ENCODE measurements around the gene NLGN1. TPM values are rescaled to one million over a fixed set of nuclear protein-coding genes. Genes with fewer than 3 reads are reported as not detected.

Gene NLGN1
- total RNA-seq, 1 experiment from 2014 or later: not detected

DNA sequence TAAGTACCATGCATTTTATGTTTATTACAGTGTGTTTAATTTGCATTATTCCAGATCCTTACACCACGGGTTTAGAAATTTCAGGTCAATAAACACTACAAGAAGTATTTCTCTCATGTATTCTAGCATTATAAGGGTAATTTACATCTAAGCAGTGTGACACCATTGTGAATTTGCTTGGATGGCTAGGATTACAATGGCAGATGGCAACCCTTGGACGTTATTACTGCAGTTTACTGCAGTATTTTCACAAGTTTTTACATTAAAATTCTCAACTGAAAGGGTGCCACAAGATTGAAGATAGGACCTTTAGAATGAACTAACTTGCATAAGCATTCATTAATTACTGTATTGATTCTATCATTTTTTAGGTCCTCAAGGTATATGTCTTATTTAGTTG lies 538.8 kb downstream of the NLGN1 start:
- DNase-seq (ENCODE audit: unreplicated experiment): no peak
- ChIA-PET POLR2A (no interaction called here), CTCF (interaction anchor here (0.6 kb wide), 1 partner anchor 382 kb away, joined by 3 read pairs; no protein-coding TSS in a partner anchor)
- Mint-ChIP-seq H3K9me3 (ENCODE audit: unreplicated experiment) (no peaks in the 10 kb centered on the region), H3K36me3 (ENCODE audit: insufficient read depth, unreplicated experiment) (no peaks in the 10 kb centered on the region), H3K4me1 (ENCODE audit: insufficient read depth, unreplicated experiment) (peaks cover 6% of the 10 kb centered on the region), H3K27me3 (ENCODE audit: insufficient read depth, unreplicated experiment) (no peaks in the 10 kb centered on the region), H3K4me3 (ENCODE audit: unreplicated experiment) (no peak overlapping the region), H3K27ac (ENCODE audit: low read depth, unreplicated experiment) (no peak overlapping the region)
- TF ChIP-seq, protein P1, sequence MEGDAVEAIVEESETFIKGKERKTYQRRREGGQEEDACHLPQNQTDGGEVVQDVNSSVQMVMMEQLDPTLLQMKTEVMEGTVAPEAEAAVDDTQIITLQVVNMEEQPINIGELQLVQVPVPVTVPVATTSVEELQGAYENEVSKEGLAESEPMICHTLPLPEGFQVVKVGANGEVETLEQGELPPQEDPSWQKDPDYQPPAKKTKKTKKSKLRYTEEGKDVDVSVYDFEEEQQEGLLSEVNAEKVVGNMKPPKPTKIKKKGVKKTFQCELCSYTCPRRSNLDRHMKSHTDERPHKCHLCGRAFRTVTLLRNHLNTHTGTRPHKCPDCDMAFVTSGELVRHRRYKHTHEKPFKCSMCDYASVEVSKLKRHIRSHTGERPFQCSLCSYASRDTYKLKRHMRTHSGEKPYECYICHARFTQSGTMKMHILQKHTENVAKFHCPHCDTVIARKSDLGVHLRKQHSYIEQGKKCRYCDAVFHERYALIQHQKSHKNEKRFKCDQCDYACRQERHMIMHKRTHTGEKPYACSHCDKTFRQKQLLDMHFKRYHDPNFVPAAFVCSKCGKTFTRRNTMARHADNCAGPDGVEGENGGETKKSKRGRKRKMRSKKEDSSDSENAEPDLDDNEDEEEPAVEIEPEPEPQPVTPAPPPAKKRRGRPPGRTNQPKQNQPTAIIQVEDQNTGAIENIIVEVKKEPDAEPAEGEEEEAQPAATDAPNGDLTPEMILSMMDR (IDR thresholded peaks at IDR 0.05; ENCODE audit: unreplicated experiment): no peak
- intact Hi-C loops (cut with micrococcal nuclease): no loop called here
- BruUV-seq (replicated peaks): no TSS peak

DNA sequence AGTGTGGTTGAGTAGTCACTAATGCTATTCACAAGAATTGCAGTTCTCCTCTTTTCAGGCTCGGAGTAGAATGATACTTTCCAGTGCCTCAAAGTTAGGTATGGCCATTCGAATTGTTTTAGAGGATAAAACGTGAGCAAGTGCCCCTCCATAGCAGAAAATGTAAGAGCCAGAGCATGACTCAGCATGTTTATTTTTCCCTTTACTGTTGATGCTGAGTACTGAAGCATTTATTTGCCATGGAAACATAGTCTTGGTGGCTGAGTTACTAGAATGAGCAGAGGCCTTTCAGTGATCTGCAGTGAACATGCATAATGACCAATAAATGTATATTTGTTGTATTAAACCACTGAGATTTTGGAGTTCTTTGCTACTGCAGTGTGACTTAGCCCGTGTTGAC lies 540.6 kb downstream of the NLGN1 start:
- POLR2A ChIA-PET: interaction anchor here (0.6 kb wide), 1 partner anchor 134 kb away, joined by 3 read pairs; no protein-coding TSS in a partner anchor
- TF ChIP-seq, protein P1 (IDR thresholded peaks at IDR 0.05; ENCODE audit: unreplicated experiment): no peak
- Mint-ChIP-seq H3K36me3 (ENCODE audit: insufficient read depth, unreplicated experiment) (no peaks in the 10 kb centered on the region), H3K9me3 (ENCODE audit: unreplicated experiment) (no peaks in the 10 kb centered on the region), H3K4me1 (ENCODE audit: insufficient read depth, unreplicated experiment) (peaks cover under 1% of the 10 kb centered on the region), H3K27ac (ENCODE audit: low read depth, unreplicated experiment) (no peak overlapping the region), H3K4me3 (ENCODE audit: unreplicated experiment) (no peak overlapping the region), H3K27me3 (ENCODE audit: insufficient read depth, unreplicated experiment) (no peaks in the 10 kb centered on the region)
- intact Hi-C loops (cut with micrococcal nuclease): no loop called here
- no TSS peak for BruUV-seq (replicated peaks)
- CTCF ChIA-PET: no interaction called here
- DNase-seq (ENCODE audit: unreplicated experiment): peak; percentile 17

DNA sequence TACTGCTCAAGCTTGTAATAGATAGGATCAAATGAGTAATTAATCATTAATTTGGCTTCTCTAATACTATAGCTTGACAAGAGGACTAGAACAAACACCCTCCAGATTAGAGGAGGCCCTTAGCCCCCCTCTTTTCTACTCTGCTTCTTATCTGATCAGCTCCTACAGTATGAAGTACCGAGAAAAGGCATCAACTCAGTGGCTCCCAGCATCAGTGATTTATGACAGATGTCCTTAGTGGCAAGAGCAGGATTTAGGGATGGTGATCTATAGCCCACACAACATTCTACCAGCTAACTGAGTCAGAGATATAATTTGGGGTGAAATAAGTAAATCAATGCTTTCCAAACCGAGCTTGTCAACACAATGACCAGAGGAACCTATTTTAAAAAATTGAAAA lies 541.1 kb downstream of the NLGN1 start:
- TF ChIP-seq, protein P1 (IDR thresholded peaks at IDR 0.05; ENCODE audit: unreplicated experiment): no peak
- Mint-ChIP-seq H3K27ac (ENCODE audit: low read depth, unreplicated experiment) (no peak overlapping the region), H3K27me3 (ENCODE audit: insufficient read depth, unreplicated experiment) (no peaks in the 10 kb centered on the region), H3K9me3 (ENCODE audit: unreplicated experiment) (no peaks in the 10 kb centered on the region), H3K4me3 (ENCODE audit: unreplicated experiment) (no peak overlapping the region), H3K4me1 (ENCODE audit: insufficient read depth, unreplicated experiment) (no peaks in the 10 kb centered on the region), H3K36me3 (ENCODE audit: insufficient read depth, unreplicated experiment) (no peaks in the 10 kb centered on the region)
- BruUV-seq (replicated peaks): no TSS peak
- intact Hi-C loops (cut with micrococcal nuclease): no loop called here
- ChIA-PET CTCF (interaction anchor here (0.8 kb wide), 1 partner anchor 80 kb away, joined by 5 read pairs; no protein-coding TSS in a partner anchor), POLR2A (interaction anchor here (0.6 to 0.8 kb wide), 2 partner anchors 16 to 135 kb away, joined by 3 to 5 read pairs; no protein-coding TSS in a partner anchor)
- no peak for DNase-seq (ENCODE audit: unreplicated experiment)

DNA sequence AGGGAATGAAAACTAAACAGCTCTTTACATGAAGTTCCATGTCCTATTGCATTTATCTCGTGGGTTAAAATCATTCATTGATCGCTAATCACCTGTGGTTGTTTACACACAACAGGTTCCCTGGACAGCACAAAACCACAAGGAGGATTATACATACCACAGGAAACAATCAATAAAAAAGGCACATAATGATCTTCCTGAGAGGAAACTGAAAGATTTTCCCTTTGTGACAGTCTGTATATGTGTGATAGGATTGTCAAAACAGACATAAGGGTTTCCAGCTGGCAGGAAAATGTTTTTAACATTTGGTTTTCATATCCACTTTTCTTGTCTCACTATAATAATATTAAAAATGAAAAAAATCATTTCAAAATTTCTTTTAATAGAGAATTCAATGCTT lies 541.8 kb downstream of the NLGN1 start:
- intact Hi-C loops (cut with micrococcal nuclease): no loop called here
- ChIA-PET CTCF (interaction anchor here (0.5 to 0.8 kb wide), 3 partner anchors 24 to 210 kb away, joined by 3 to 5 read pairs (median 3); no protein-coding TSS in a partner anchor), POLR2A (interaction anchor here (0.8 kb wide), 1 partner anchor 17 kb away, joined by 5 read pairs; no protein-coding TSS in a partner anchor)
- Mint-ChIP-seq H3K27me3 (ENCODE audit: insufficient read depth, unreplicated experiment) (peaks cover 4% of the 10 kb centered on the region), H3K9me3 (ENCODE audit: unreplicated experiment) (no peaks in the 10 kb centered on the region), H3K4me1 (ENCODE audit: insufficient read depth, unreplicated experiment) (no peaks in the 10 kb centered on the region), H3K36me3 (ENCODE audit: insufficient read depth, unreplicated experiment) (no peaks in the 10 kb centered on the region), H3K4me3 (ENCODE audit: unreplicated experiment) (no peak overlapping the region), H3K27ac (ENCODE audit: low read depth, unreplicated experiment) (no peak overlapping the region)
- TF ChIP-seq, protein P1 (IDR thresholded peaks at IDR 0.05; ENCODE audit: unreplicated experiment): no peak
- no peak for DNase-seq (ENCODE audit: unreplicated experiment)
- BruUV-seq (replicated peaks): no TSS peak

All from MCF 10A (cell line).